ENCODE data around the gene TBX6. TPM values are rescaled to one million over a fixed set of nuclear protein-coding genes. Genes with fewer than 3 reads are reported as not detected.

Gene TBX6
- total and polyA plus RNA-seq, 2 of the 4 experiments (the other 2 are of a cell fraction), result 0.10 TPM; not detected in 1

GRCh38 chr16:30067584-30067916 is 24.2 kb downstream of the TBX6 start:
- H3K4me3 ChIP-seq (ENCODE audit: insufficient read depth, low read depth, low read length), result peak overlapping the region; percentile 85
- peaks cover 23% of the 10 kb centered on the region for H3K9me1 ChIP-seq (ENCODE audit: insufficient read depth, low read length)
- H3K4me1 ChIP-seq (ENCODE audit: control insufficient read depth, insufficient read depth, low read length), result peaks cover 32% of the 10 kb centered on the region
- H4K8ac ChIP-seq (ENCODE audit: low read depth in 2 of 2, low read length in 2 of 2), result no peak overlapping the region
- H2BK15ac ChIP-seq (ENCODE audit: low read depth, low read length), result no peak overlapping the region
- ATAC-seq (ENCODE audit: low read depth) (no peak), DNase-seq (no peak)
- no peak overlapping the region for H2AK9ac ChIP-seq (replicated peaks; ENCODE audit: low read depth, low read length, poor library complexity)
- dilution Hi-C loops (cut with HindIII; ENCODE audit: low sequenced_read_pairs, unreplicated experiment), result no loop called here
- H3K27me3 ChIP-seq (ENCODE audit: control insufficient read depth, insufficient read depth, low read length), result no peaks in the 10 kb centered on the region
- POLR2A ChIA-PET (ENCODE audit: unreplicated experiment), result no interaction called here
- no peak overlapping the region for H2BK20ac ChIP-seq (ENCODE audit: low read depth, low read length)
- H3K23ac ChIP-seq (ENCODE audit: low read depth, low read length), result peak overlapping the region; percentile 49
- H2BK120ac ChIP-seq (ENCODE audit: low read depth, low read length), result no peak overlapping the region
- no peak overlapping the region for H3K18ac ChIP-seq (ENCODE audit: low read depth, low read length)
- H3K4ac ChIP-seq (ENCODE audit: low read depth, low read length), result no peak overlapping the region
- intact Hi-C loops (cut with micrococcal nuclease), result no loop called here
- no peak overlapping the region for H2AK5ac ChIP-seq (ENCODE audit: low read depth, low read length)
- no CpG with 5 or more reads among the region's 6 CpGs for WGBS, 2 experiments (ENCODE audit: extremely low coverage in 2 of 2, insufficient read length in 1 of 2)
- CTCF ChIA-PET, result no interaction called here
- peak overlapping the region; percentile 96 for H3K9ac ChIP-seq (ENCODE audit: low read depth, low read length)
- no peak overlapping the region for H4K91ac ChIP-seq (ENCODE audit: insufficient read depth, low read depth, low read length)
- no peak overlapping the region for H4K5ac ChIP-seq (ENCODE audit: low read depth, low read length)
- peak overlapping the region; percentile 11 for H2BK5ac ChIP-seq (ENCODE audit: low read depth, low read length, poor library complexity, severe bottlenecking)
- H3K56ac ChIP-seq (ENCODE audit: extremely low read depth, insufficient read depth, low read length), result no peak overlapping the region
- BruUV-seq (replicated peaks), result no TSS peak
- peak overlapping the region; percentile 98; the same call in 1 of the 2 replicates for H3K14ac ChIP-seq (replicated peaks; ENCODE audit: low read depth, low read length)
- peaks cover 56% of the 10 kb centered on the region for H3K36me3 ChIP-seq (ENCODE audit: control insufficient read depth, insufficient read depth, low read length)
- TF ChIP-seq RCOR1 (IDR thresholded peaks at IDR 0.05; ENCODE audit: insufficient replicate concordance, low read length), result no peak
- TF ChIP-seq MAZ (IDR thresholded peaks at IDR 0.05; ENCODE audit: borderline replicate concordance, low read depth, low read length), result no peak
- no peak for TF ChIP-seq USF2 (IDR thresholded peaks at IDR 0.05; ENCODE audit: low read depth, low read length)
- TF ChIP-seq ELK1 (IDR thresholded peaks at IDR 0.05; ENCODE audit: borderline replicate concordance, low read depth, low read length), result no peak
- TF ChIP-seq CTCF (conservative IDR thresholded peaks at IDR 0.05; ENCODE audit: low read depth, low read length), result no peak
- no peak for TF ChIP-seq CHD1 (IDR thresholded peaks at IDR 0.05; ENCODE audit: low read depth, low read length)
- no peak for TF ChIP-seq RFX5 (IDR thresholded peaks at IDR 0.05; ENCODE audit: low read depth, low read length)
- no peak for TF ChIP-seq CEBPB (IDR thresholded peaks at IDR 0.05; ENCODE audit: low read depth, low read length)
- TF ChIP-seq MXI1 (IDR thresholded peaks at IDR 0.05; ENCODE audit: borderline replicate concordance, low read depth, low read length), result no peak
- no peak for TF ChIP-seq MAFK (IDR thresholded peaks at IDR 0.05; ENCODE audit: low read depth, low read length)
- no peak for TF ChIP-seq RAD21 (IDR thresholded peaks at IDR 0.05; ENCODE audit: low read length)
- TF ChIP-seq FOS (IDR thresholded peaks at IDR 0.05; ENCODE audit: low read depth, low read length), result no peak
- H3K9me3 ChIP-seq (ENCODE audit: control insufficient read depth, insufficient read depth, low read length), result no peaks in the 10 kb centered on the region
- in situ Hi-C loops (cut with MboI; ENCODE audit: low sequenced_read_pairs), result no loop called here
- H3K27ac ChIP-seq (ENCODE audit: insufficient read depth, low read length), result peak overlapping the region; percentile 10; the same call in 1 of the 2 replicates
- H3K4me2 ChIP-seq (ENCODE audit: low read depth, low read length), result peak overlapping the region; percentile 96
- H4K20me1 ChIP-seq (ENCODE audit: insufficient read depth, low read length), result peaks cover 65% of the 10 kb centered on the region
- H3K79me1 ChIP-seq (ENCODE audit: low read depth in 1 of 2, low read length in 2 of 2), result peaks cover 30 to 68% of the 10 kb centered on the region in 2 experiments
- no peak overlapping the region for H2AFZ ChIP-seq (replicated peaks; ENCODE audit: low read length, poor library complexity)
